Activated CD4-positive, CD25-positive, alpha-beta regulatory T cell treated with anti-CD3 and anti-CD28 coated beads, Interleukin-2, amount 50 U/mL, for 24 hours (primary cell): Measurements from ENCODE around the gene SCYGR8.
"Not testable (repeated sequence)": the region's sequence is repeated elsewhere in the genome, so short reads cannot be mapped to it uniquely, and the experiment has no call there.

Experiments
- ATAC-seq, 2 donors: fragments of 150-1000 bp; cut with Tn5 transposase; one replicate each; pipeline ENCODE4 v1.10.0; 2021; ENCODE audit warnings: mild to moderate bottlenecking in 1 of 2, moderate library complexity in 1 of 2

SCYGR8 gene

GRCh38 chr2:227745594-227745993 is at the start of gene SCYGR8:
Gene SCYGR8, plus strand, starts transcription at chr2:227745894. Its CDS starts 0 bp downstream, at chr2:227745894.
- no peak for ATAC-seq

- no peak for ATAC-seq
Measured at GRCh38 chr2:227696990-227697679, 48.6 kb upstream of the SCYGR8 start.

GRCh38 chr2:227701556-227701955 is 44.1 kb upstream of the SCYGR8 start:
- ATAC-seq = no peak

GRCh38 chr2:227703280-227703732 is 42.4 kb upstream of the SCYGR8 start:
- ATAC-seq = no peak

- no peak for ATAC-seq
Measured at GRCh38 chr2:227703961-227704360, 41.7 kb upstream of the SCYGR8 start.

GRCh38 chr2:227706859-227707258 is 38.8 kb upstream of the SCYGR8 start:
- no peak for ATAC-seq

- ATAC-seq = no peak
Measured at GRCh38 chr2:227707390-227707789, 38.3 kb upstream of the SCYGR8 start.

- ATAC-seq = no peak
Measured at GRCh38 chr2:227710986-227711385, 34.7 kb upstream of the SCYGR8 start.

- ATAC-seq = no peak
Measured at GRCh38 chr2:227713291-227713690, 32.4 kb upstream of the SCYGR8 start.

GRCh38 chr2:227716501-227716900 is 29.2 kb upstream of the SCYGR8 start:
- ATAC-seq = no peak

GRCh38 chr2:227717687-227718567 is 27.8 kb upstream of the SCYGR8 start, which contains the start of gene SLC19A3:
Gene SLC19A3, minus strand, starts transcription at chr2:227718028. Its CDS starts 15,710 bp downstream, at chr2:227702318.
- ATAC-seq = no peak

GRCh38 chr2:227719641-227720040 is 26.1 kb upstream of the SCYGR8 start:
- no peak for ATAC-seq

GRCh38 chr2:227720680-227721079 is 25.0 kb upstream of the SCYGR8 start:
- no peak for ATAC-seq

GRCh38 chr2:227722821-227723220 is 22.9 kb upstream of the SCYGR8 start:
- not testable (repeated sequence) for ATAC-seq

- ATAC-seq = no peak
Measured at GRCh38 chr2:227724394-227725039, 21.2 kb upstream of the SCYGR8 start, which contains the start of gene SCYGR6. Gene SCYGR6, minus strand, starts transcription at chr2:227724757. Its CDS starts 0 bp downstream, at chr2:227724757.

- no peak for ATAC-seq
Measured at GRCh38 chr2:227728035-227728434, 17.7 kb upstream of the SCYGR8 start, which contains the start of gene SCYGR7. Gene SCYGR7, plus strand, starts transcription at chr2:227728335. Its CDS starts 0 bp downstream, at chr2:227728335.

GRCh38 chr2:227739351-227739750 is 6.3 kb upstream of the SCYGR8 start:
- no peak for ATAC-seq

- ATAC-seq = not testable (repeated sequence)
Measured at GRCh38 chr2:227740705-227741104, 5.0 kb upstream of the SCYGR8 start.

- no peak for ATAC-seq
Measured at GRCh38 chr2:227748079-227748478, 2.4 kb downstream of the SCYGR8 start.

GRCh38 chr2:227756261-227756660 is 10.6 kb downstream of the SCYGR8 start:
- ATAC-seq = not testable (repeated sequence)

GRCh38 chr2:227759411-227760118 is 13.9 kb downstream of the SCYGR8 start:
- ATAC-seq = no peak
